IMR-90 (cell line): Measurements from ENCODE around the gene PELI1. TPM values are rescaled to one million over a fixed set of nuclear protein-coding genes. Genes with fewer than 3 reads are reported as not detected.

Experiments used
- ATAC-seq: fragments of 200-7000 bp; cut with Tn5 transposase; 2 replicates; pipeline ENCODE4 v1.9.1; 2020; ENCODE audit warnings: low read depth, mild to moderate bottlenecking, moderate library complexity
- BruUV-seq: library from RNA; stranded (reverse); fragments of 400-500 nt; replicated peaks from 2 replicates; lab custom pipeline; 2021; lab: Mats Ljungman, UMichigan
- CTCF ChIA-PET: fragments of 300-600 bp; formaldehyde crosslinking; extraction: SDS; loops from one replicate; lab custom pipeline; 2021; ENCODE audit warnings: antibody characterized with exemption; lab: Yijun Ruan, JAX
- POLR2A ChIA-PET: fragments of 300-600 bp; sonication (Branson Sonifier 250); formaldehyde crosslinking; loops from one replicate; lab custom pipeline; 2022; ENCODE audit warnings: antibody characterized with exemption; ENCODE audit not compliant: unreplicated experiment; lab: Charles Lee
- DNase-seq: peaks from one replicate; pipeline ENCODE4 v3.0.0; 2013
- H2AFZ ChIP-seq: replicated peaks from 2 replicates; pipeline ENCODE3; 2013; ENCODE audit warnings: low read length, mild to moderate bottlenecking; ENCODE audit not compliant: poor library complexity
- H2AK5ac ChIP-seq: 2 replicates; pipeline ENCODE4 v1.6.1; 2013; ENCODE audit warnings: low read depth, low read length, inconsistent platforms
- H2AK9ac ChIP-seq: replicated peaks from 2 replicates; pipeline ENCODE3; 2013; ENCODE audit warnings: mild to moderate bottlenecking, low read depth, low read length, moderate library complexity; ENCODE audit not compliant: poor library complexity
- H2BK120ac ChIP-seq: 2 replicates; pipeline ENCODE4 v1.6.1; 2013; ENCODE audit warnings: low read depth, low read length, inconsistent platforms
- H2BK15ac ChIP-seq: 3 replicates; pipeline ENCODE4 v1.6.1; 2013; ENCODE audit warnings: low read depth, low read length, inconsistent platforms
- H2BK20ac ChIP-seq: 2 replicates; pipeline ENCODE4 v1.6.1; 2013; ENCODE audit warnings: low read depth, mild to moderate bottlenecking, inconsistent platforms, low read length, moderate library complexity
- H2BK5ac ChIP-seq: 2 replicates; pipeline ENCODE4 v1.6.1; 2013; ENCODE audit warnings: mild to moderate bottlenecking, low read depth, low read length, inconsistent platforms; ENCODE audit not compliant: poor library complexity, severe bottlenecking
- H3K14ac ChIP-seq: replicated peaks from 2 replicates; pipeline ENCODE4 v1.6.1; 2013; ENCODE audit warnings: low read depth, low read length, inconsistent platforms
- H3K18ac ChIP-seq: 2 replicates; pipeline ENCODE4 v1.6.1; 2013; ENCODE audit warnings: low read depth, low read length, control low read depth
- H3K23ac ChIP-seq: 2 replicates; pipeline ENCODE4 v1.6.1; 2013; ENCODE audit warnings: low read depth, low read length, inconsistent platforms
- H3K27ac ChIP-seq: 2 replicates; pipeline ENCODE4 v1.5.1; 2013; ENCODE audit warnings: mild to moderate bottlenecking, control low read depth, low read length; ENCODE audit not compliant: insufficient read depth
- H3K27me3 ChIP-seq: 2 replicates; pipeline ENCODE4 v1.6.1; 2013; ENCODE audit warnings: low read length; ENCODE audit not compliant: control insufficient read depth, insufficient read depth
- H3K36me3 ChIP-seq: 2 replicates; pipeline ENCODE4 v1.6.1; 2013; ENCODE audit warnings: low read length, mixed read lengths; ENCODE audit not compliant: control insufficient read depth, insufficient read depth
- H3K4ac ChIP-seq: 2 replicates; pipeline ENCODE4 v1.6.1; 2013; ENCODE audit warnings: low read depth, low read length, inconsistent platforms
- H3K4me1 ChIP-seq: 2 replicates; pipeline ENCODE4 v1.6.1; 2013; ENCODE audit warnings: low read length, mixed read lengths; ENCODE audit not compliant: control insufficient read depth, insufficient read depth
- H3K4me2 ChIP-seq: 2 replicates; pipeline ENCODE4 v1.6.1; 2013; ENCODE audit warnings: low read depth, mild to moderate bottlenecking, control low read depth, low read length, moderate library complexity
- H3K4me3 ChIP-seq: 2 replicates; pipeline ENCODE4 v1.5.1; 2013; ENCODE audit warnings: low read depth, mild to moderate bottlenecking, control low read depth, low read length, moderate library complexity; ENCODE audit not compliant: insufficient read depth
- H3K56ac ChIP-seq: 2 replicates; pipeline ENCODE4 v1.6.1; 2013; ENCODE audit warnings: low read length, inconsistent platforms; ENCODE audit not compliant: insufficient read depth; ENCODE audit errors: extremely low read depth
- H3K79me1 ChIP-seq, 2 experiments: 2 replicates each; pipeline ENCODE4 v1.6.1; 2013; ENCODE audit warnings: low read length in 2 of 2, inconsistent platforms in 1 of 2, low read depth in 1 of 2
- H3K9ac ChIP-seq: 2 replicates; pipeline ENCODE4 v1.6.1; 2013; ENCODE audit warnings: low read depth, low read length, control low read depth
- H3K9me1 ChIP-seq: 2 replicates; pipeline ENCODE4 v1.6.1; 2013; ENCODE audit warnings: low read length, inconsistent platforms; ENCODE audit not compliant: insufficient read depth
- H3K9me3 ChIP-seq: 2 replicates; pipeline ENCODE4 v1.6.1; 2013; ENCODE audit warnings: low read length; ENCODE audit not compliant: control insufficient read depth, insufficient read depth
- H4K20me1 ChIP-seq: 2 replicates; pipeline ENCODE4 v1.6.1; 2013; ENCODE audit warnings: low read length, inconsistent platforms; ENCODE audit not compliant: insufficient read depth
- H4K5ac ChIP-seq: 2 replicates; pipeline ENCODE4 v1.6.1; 2013; ENCODE audit warnings: mild to moderate bottlenecking, low read depth, low read length, control low read depth
- H4K8ac ChIP-seq, 2 experiments: 2 replicates each; pipeline ENCODE4 v1.6.1; 2013; ENCODE audit warnings: low read depth in 2 of 2, low read length in 2 of 2, control low read depth in 1 of 2, inconsistent platforms in 1 of 2
- H4K91ac ChIP-seq: 2 replicates; pipeline ENCODE4 v1.6.1; 2013; ENCODE audit warnings: low read depth, low read length, inconsistent platforms; ENCODE audit not compliant: insufficient read depth
- BHLHE40 ChIP-seq: fragments of 150-350 bp; IDR thresholded peaks from 2 replicates; pipeline ENCODE4 v1.6.1; 2016; ENCODE audit warnings: mild to moderate bottlenecking, low read depth, low read length
- CEBPB ChIP-seq: IDR thresholded peaks from 2 replicates; pipeline ENCODE4 v1.6.1; 2012; ENCODE audit warnings: low read depth, low read length, improper control_type of control experiment
- CHD1 ChIP-seq: IDR thresholded peaks from 2 replicates; pipeline ENCODE4 v1.6.1; 2012; ENCODE audit warnings: low read depth, low read length, improper control_type of control experiment
- CTCF ChIP-seq: conservative IDR thresholded peaks from 2 replicates; pipeline ENCODE4 v1.5.1; 2012; ENCODE audit warnings: mild to moderate bottlenecking, low read depth, low read length, improper control_type of control experiment
- FOS ChIP-seq: fragments of 150-350 bp; IDR thresholded peaks from 2 replicates; pipeline ENCODE4 v1.6.1; 2016; ENCODE audit warnings: low read depth, low read length
- MAFK ChIP-seq: IDR thresholded peaks from 2 replicates; pipeline ENCODE4 v1.6.1; 2012; ENCODE audit warnings: low read depth, low read length, improper control_type of control experiment
- MAZ ChIP-seq: IDR thresholded peaks from 2 replicates; pipeline ENCODE4 v1.6.1; 2012; ENCODE audit warnings: low read depth, mild to moderate bottlenecking, low read length, improper control_type of control experiment, moderate library complexity, borderline replicate concordance
- MXI1 ChIP-seq: IDR thresholded peaks from 2 replicates; pipeline ENCODE4 v1.6.1; 2012; ENCODE audit warnings: low read depth, mild to moderate bottlenecking, low read length, moderate library complexity, borderline replicate concordance
- NFE2L2 ChIP-seq: fragments of 150-350 bp; IDR thresholded peaks from 2 replicates; pipeline ENCODE4 v1.6.1; 2016; ENCODE audit warnings: low read depth, mild to moderate bottlenecking, low read length
- POLR2A ChIP-seq: IDR thresholded peaks from 2 replicates; pipeline ENCODE4 v1.6.1; 2012; ENCODE audit warnings: mild to moderate bottlenecking, low read depth, low read length
- RAD21 ChIP-seq: IDR thresholded peaks from 2 replicates; pipeline ENCODE4 v1.6.1; 2012; ENCODE audit warnings: low read length, improper control_type of control experiment
- RCOR1 ChIP-seq: IDR thresholded peaks from 2 replicates; pipeline ENCODE4 v1.6.1; 2012; ENCODE audit warnings: mild to moderate bottlenecking, low read length, improper control_type of control experiment; ENCODE audit not compliant: insufficient replicate concordance
- RFX5 ChIP-seq: IDR thresholded peaks from 2 replicates; pipeline ENCODE4 v1.8.0; 2012; ENCODE audit warnings: low read depth, mild to moderate bottlenecking, low read length, moderate library complexity
- SMC3 ChIP-seq: fragments of 150-350 bp; IDR thresholded peaks from 2 replicates; pipeline ENCODE4 v1.6.1; 2016; ENCODE audit warnings: low read depth, mild to moderate bottlenecking, antibody characterized with exemption, low read length, moderate library complexity
- USF2 ChIP-seq: fragments of 150-350 bp; IDR thresholded peaks from 2 replicates; pipeline ENCODE4 v1.6.1; 2017; ENCODE audit warnings: mild to moderate bottlenecking, antibody characterized with exemption, low read length, low read depth
- WGBS, 2 experiments: methylation state at CpG; one replicate each; pipeline versions ENCODE4 v1.1.5 to v1.1.7; 2013; ENCODE audit warnings: missing lambda C conversion rate in 2 of 2; ENCODE audit not compliant: insufficient read length in 1 of 2; ENCODE audit errors: extremely low coverage in 2 of 2; 5-methylcytosine and 5-hydroxymethylcytosine counted together
- dilution Hi-C: fragments of 300-500 bp; cut with HindIII; formaldehyde crosslinking; loops from one replicate; pipeline ENCODE4 v1.14.3; 2018; ENCODE audit warnings: low sequenced_read_pairs; ENCODE audit not compliant: unreplicated experiment
- in situ Hi-C: fragments of 300-500 bp; cut with MboI; formaldehyde crosslinking; loops from 3 replicates; pipeline ENCODE4 v1.14.3; 2019; ENCODE audit warnings: low sequenced_read_pairs, inconsistent platforms, mixed read lengths
- intact Hi-C: fragments of 100-400 bp; cut with micrococcal nuclease; formaldehyde crosslinking; loops from 2 replicates; pipeline ENCODE4 v1.10.0; 2022
- polyA plus RNA-seq, 3 experiments: library from polyadenylated mRNA; depleted of rRNA; stranded (reverse); fragments of >200 nt; gene quantifications; 2 replicates each; pipeline ENCODE4 v1.2.3, GENCODE V29; 2012; ENCODE audit warnings: low replicate concordance in 1 of 3
- total RNA-seq: library from RNA; depleted of rRNA; stranded (reverse); fragments of >200 nt; gene quantifications from 2 replicates; pipeline ENCODE4 v1.2.3, GENCODE V29; 2012
- TF ChIP-seq, protein P1 (sequence below): fragments of 150-350 bp; IDR thresholded peaks from 2 replicates; pipeline ENCODE4 v1.6.1; 2016; ENCODE audit warnings: low read depth, mild to moderate bottlenecking, low read length, moderate library complexity, borderline replicate concordance

The PELI1 gene
- total and polyA plus RNA-seq, 2 of the 4 experiments (the other 2 are of a cell fraction), result 2.2 to 2.5 TPM

DNA sequence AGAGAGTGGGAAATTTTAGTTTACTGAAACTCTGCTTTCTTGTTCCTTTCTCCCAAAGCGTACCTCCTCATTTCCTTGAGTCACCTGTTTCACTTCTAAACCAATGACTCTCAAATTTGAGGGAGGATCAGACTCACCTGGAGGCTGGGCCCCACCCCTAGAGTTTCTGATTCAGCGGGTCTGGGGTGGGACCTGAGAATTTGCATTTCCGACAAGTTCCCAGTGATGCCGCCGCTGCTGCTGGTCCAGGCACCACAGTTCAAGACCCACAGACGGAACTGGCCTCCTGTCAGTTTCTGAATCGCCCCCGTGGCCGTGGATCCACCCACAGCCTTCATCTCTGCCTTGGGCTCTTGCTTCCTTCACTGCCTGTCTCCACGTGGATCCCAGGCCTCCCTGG is 44.9 kb upstream of the PELI1 start:
- Histone ChIP-seq H3K27me3 (peaks cover 30% of the 10 kb centered on the region), H2BK5ac (no peak overlapping the region), H3K27ac (no peak overlapping the region), H3K56ac (no peak overlapping the region), H3K9me1 (no peaks in the 10 kb centered on the region), H2BK15ac (no peak overlapping the region), H3K4me3 (no peak overlapping the region), H4K91ac (no peak overlapping the region), H3K4me1 (no peaks in the 10 kb centered on the region; the same call in 1 of the 2 replicates), H3K23ac (no peak overlapping the region), H2AK5ac (no peak overlapping the region), H4K20me1 (no peaks in the 10 kb centered on the region), H3K9ac (no peak overlapping the region), H3K14ac (no peak overlapping the region), H4K5ac (no peak overlapping the region), H3K9me3 (no peaks in the 10 kb centered on the region), H2BK20ac (no peak overlapping the region), H3K36me3 (no peaks in the 10 kb centered on the region), H4K8ac (no peak overlapping the region), H2AFZ (no peak overlapping the region), H3K4me2 (no peak overlapping the region), H2AK9ac (no peak overlapping the region), H3K18ac (no peak overlapping the region), H3K79me1 (no peaks in the 10 kb centered on the region), H3K4ac (no peak overlapping the region), H2BK120ac (no peak overlapping the region)
- no CpG with 5 or more reads among the region's 10 CpGs for WGBS, 2 experiments
- ATAC-seq (no peak), DNase-seq (no peak)
- TF ChIP-seq RCOR1 (no peak), MAZ (no peak), NFE2L2 (no peak), USF2 (no peak), SMC3 (no peak), FOS (no peak), CTCF (no peak), CEBPB (no peak), POLR2A (no peak), MAFK (no peak), BHLHE40 (no peak), RFX5 (no peak), RAD21 (no peak), MXI1 (no peak), CHD1 (no peak)
- TF ChIP-seq, protein P1, sequence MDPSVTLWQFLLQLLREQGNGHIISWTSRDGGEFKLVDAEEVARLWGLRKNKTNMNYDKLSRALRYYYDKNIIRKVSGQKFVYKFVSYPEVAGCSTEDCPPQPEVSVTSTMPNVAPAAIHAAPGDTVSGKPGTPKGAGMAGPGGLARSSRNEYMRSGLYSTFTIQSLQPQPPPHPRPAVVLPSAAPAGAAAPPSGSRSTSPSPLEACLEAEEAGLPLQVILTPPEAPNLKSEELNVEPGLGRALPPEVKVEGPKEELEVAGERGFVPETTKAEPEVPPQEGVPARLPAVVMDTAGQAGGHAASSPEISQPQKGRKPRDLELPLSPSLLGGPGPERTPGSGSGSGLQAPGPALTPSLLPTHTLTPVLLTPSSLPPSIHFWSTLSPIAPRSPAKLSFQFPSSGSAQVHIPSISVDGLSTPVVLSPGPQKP, result no peak
- BruUV-seq, result no TSS peak
- dilution Hi-C loops, result no loop called here
- CTCF ChIA-PET, result interaction anchor here (0.6 kb wide), 1 partner anchor 48 kb away, joined by 3 read pairs; no protein-coding TSS in a partner anchor
- POLR2A ChIA-PET, result no interaction called here
- in situ Hi-C loops, result no loop called here
- intact Hi-C loops, result no loop called here
